Endothelial cell (in vitro differentiated cells): ENCODE results near the gene ISLR. TPM values are rescaled to one million over a fixed set of nuclear protein-coding genes. Genes with fewer than 3 reads are reported as not detected.

ENCODE experiments used
- DNase-seq: peaks from one replicate; pipeline ENCODE4 v3.0.0; 2021; ENCODE audit warnings: low spot score
- H3K27ac Mint-ChIP-seq: one replicate; pipeline ENCODE4 v1.8.0; 2021; ENCODE audit warnings: mixed read lengths, inconsistent platforms; ENCODE audit not compliant: unreplicated experiment
- H3K27me3 Mint-ChIP-seq: one replicate; pipeline ENCODE4 v1.8.0; 2021; ENCODE audit warnings: mild to moderate bottlenecking, moderate library complexity, mixed read lengths, inconsistent platforms; ENCODE audit not compliant: unreplicated experiment
- H3K36me3 Mint-ChIP-seq: one replicate; pipeline ENCODE4 v1.8.0; 2021; ENCODE audit warnings: mild to moderate bottlenecking, low read depth, mixed read lengths, inconsistent platforms; ENCODE audit not compliant: unreplicated experiment
- H3K4me1 Mint-ChIP-seq: one replicate; pipeline ENCODE4 v1.8.0; 2021; ENCODE audit warnings: mild to moderate bottlenecking, mixed read lengths, inconsistent platforms; ENCODE audit not compliant: unreplicated experiment
- H3K4me3 Mint-ChIP-seq: one replicate; pipeline ENCODE4 v1.8.0; 2021; ENCODE audit warnings: mild to moderate bottlenecking, mixed read lengths, inconsistent platforms; ENCODE audit not compliant: unreplicated experiment
- H3K9me3 Mint-ChIP-seq: one replicate; pipeline ENCODE4 v1.8.0; 2021; ENCODE audit warnings: mixed read lengths, inconsistent platforms; ENCODE audit not compliant: unreplicated experiment
- total RNA-seq: library from RNA; stranded (reverse); fragmentation: NEBNext Ultra II Directional; extraction: Animal tissue kit (Norgen Biotek cat#: 25700); gene quantifications from one replicate; pipeline ENCODE4 v1.2.1, GENCODE V29; 2021; ENCODE audit not compliant: unreplicated experiment
- TF ChIP-seq, protein P1 (sequence below): fragments of 200-600 bp; sonication (generic); IDR thresholded peaks from one replicate; pipeline ENCODE4 v1.5.0; 2021; ENCODE audit warnings: antibody characterized with exemption; ENCODE audit not compliant: unreplicated experiment

The ISLR gene
- total RNA-seq, 1 donor from 2014 or later: 0.51 TPM

DNA sequence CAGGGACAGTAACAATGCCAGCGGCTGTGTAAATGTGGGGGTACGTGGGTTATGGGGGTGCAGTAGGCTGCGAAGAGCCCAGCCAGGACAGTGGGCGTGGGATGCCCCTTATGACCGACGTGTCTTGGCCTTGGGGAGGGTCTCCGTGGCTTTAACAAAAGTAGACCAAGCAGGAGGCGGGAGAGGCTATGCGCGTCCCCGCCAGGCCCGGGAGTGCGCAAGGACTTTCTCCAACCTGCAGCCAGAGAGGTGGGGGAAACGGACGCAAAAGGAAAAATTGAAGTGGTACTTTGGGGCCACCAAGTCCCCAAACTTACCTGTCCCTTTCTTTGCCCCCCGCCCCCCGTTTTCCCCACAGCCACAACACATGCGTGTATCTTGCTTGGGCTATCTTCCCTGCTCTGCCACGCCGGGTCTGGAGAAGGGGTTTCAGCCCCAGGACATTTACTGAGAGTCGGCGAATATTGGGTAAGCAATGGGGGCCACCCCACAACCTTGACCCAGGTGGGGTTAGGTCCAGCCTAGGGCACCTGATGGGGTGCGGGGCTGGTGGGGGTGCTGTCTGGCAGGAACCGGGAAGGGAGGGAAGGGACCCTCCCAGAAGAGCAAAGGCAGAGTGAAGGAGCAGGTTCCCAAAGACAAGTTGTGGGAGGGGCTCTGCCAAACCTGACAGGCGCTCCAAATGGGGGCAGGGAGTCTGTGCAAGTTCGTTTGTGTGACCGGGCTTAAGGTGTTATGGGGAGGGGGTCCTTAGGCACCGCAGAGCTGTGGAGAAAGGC, 42.5 kb upstream of the ISLR start:
- Mint-ChIP-seq H3K27me3 (peaks cover 52% of the 10 kb centered on the region), H3K27ac (no peak overlapping the region), H3K9me3 (no peaks in the 10 kb centered on the region), H3K36me3 (peaks cover 6% of the 10 kb centered on the region), H3K4me1 (peaks cover 32% of the 10 kb centered on the region), H3K4me3 (peak overlapping the region; percentile 9)
- TF ChIP-seq, protein P1, sequence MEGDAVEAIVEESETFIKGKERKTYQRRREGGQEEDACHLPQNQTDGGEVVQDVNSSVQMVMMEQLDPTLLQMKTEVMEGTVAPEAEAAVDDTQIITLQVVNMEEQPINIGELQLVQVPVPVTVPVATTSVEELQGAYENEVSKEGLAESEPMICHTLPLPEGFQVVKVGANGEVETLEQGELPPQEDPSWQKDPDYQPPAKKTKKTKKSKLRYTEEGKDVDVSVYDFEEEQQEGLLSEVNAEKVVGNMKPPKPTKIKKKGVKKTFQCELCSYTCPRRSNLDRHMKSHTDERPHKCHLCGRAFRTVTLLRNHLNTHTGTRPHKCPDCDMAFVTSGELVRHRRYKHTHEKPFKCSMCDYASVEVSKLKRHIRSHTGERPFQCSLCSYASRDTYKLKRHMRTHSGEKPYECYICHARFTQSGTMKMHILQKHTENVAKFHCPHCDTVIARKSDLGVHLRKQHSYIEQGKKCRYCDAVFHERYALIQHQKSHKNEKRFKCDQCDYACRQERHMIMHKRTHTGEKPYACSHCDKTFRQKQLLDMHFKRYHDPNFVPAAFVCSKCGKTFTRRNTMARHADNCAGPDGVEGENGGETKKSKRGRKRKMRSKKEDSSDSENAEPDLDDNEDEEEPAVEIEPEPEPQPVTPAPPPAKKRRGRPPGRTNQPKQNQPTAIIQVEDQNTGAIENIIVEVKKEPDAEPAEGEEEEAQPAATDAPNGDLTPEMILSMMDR: no peak
- no peak for DNase-seq

DNA sequence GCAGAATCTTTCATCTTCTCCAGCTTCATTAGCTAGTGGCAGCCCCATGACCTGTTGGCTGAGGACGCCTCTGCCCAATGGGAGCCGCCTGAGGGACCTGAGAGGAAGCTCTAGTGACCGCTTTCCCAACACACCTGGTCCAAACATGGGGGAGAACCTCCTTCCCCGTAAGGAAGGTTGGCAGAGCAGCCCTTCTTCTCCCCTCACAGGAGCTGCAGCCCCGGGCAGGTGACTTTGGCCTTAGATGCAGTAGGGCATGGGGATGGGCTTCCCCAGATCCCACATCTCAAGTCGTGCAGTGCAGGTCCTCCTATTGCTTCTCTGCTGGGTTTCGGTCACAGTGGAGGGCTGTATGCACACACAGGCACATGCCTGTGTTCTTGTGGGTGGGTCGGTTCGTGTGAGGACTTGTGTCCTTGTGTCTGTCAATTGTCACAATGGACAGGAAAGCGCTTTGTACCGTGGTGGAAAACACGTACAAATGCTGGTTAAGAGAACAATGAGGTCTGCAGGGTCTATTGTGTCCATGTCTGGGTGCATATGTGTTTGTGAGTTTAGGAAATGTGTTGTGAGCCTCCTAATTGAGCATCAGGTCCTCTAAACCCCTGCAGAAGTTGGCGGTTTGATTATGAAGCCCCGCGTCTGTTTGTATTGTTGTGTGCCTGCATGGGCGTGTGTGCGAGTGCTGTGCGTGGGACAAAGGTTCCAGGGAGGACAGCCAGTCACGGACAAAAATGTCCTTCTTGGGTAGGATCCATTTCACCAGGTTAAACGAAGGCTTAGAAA, 41.7 kb upstream of the ISLR start:
- H3K27ac Mint-ChIP-seq: no peak overlapping the region
- H3K27me3 Mint-ChIP-seq: peaks cover 47% of the 10 kb centered on the region
- DNase-seq: no peak
- no peaks in the 10 kb centered on the region for H3K9me3 Mint-ChIP-seq
- peaks cover 33% of the 10 kb centered on the region for H3K4me1 Mint-ChIP-seq
- peak overlapping the region; percentile 53 for H3K4me3 Mint-ChIP-seq
- H3K36me3 Mint-ChIP-seq: peaks cover 6% of the 10 kb centered on the region
- TF ChIP-seq, protein P1: no peak

DNA sequence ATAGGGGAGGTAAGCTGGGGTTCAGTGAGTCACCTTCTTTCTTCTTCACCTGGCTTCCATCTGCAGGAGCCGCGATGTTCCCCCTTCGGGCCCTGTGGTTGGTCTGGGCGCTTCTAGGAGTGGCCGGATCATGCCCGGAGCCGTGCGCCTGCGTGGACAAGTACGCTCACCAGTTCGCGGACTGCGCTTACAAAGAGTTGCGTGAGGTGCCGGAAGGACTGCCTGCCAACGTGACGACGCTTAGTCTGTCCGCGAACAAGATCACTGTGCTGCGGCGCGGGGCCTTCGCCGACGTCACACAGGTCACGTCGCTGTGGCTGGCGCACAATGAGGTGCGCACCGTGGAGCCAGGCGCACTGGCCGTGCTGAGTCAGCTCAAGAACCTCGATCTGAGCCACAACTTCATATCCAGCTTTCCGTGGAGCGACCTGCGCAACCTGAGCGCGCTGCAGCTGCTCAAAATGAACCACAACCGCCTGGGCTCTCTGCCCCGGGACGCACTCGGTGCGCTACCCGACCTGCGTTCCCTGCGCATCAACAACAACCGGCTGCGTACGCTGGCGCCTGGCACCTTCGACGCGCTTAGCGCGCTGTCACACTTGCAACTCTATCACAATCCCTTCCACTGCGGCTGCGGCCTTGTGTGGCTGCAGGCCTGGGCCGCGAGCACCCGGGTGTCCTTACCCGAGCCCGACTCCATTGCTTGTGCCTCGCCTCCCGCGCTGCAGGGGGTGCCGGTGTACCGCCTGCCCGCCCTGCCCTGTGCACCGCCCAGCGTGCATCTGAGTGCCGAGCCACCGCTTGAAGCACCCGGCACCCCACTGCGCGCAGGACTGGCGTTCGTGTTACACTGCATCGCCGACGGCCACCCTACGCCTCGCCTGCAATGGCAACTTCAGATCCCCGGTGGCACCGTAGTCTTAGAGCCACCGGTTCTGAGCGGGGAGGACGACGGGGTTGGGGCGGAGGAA, 40.5 kb upstream of the ISLR start:
- Mint-ChIP-seq H3K4me1 (peaks cover 42% of the 10 kb centered on the region), H3K36me3 (peaks cover 6% of the 10 kb centered on the region), H3K9me3 (no peaks in the 10 kb centered on the region), H3K27me3 (peaks cover 45% of the 10 kb centered on the region), H3K27ac (no peak overlapping the region), H3K4me3 (no peak overlapping the region)
- TF ChIP-seq, protein P1: no peak
- DNase-seq: no peak

DNA sequence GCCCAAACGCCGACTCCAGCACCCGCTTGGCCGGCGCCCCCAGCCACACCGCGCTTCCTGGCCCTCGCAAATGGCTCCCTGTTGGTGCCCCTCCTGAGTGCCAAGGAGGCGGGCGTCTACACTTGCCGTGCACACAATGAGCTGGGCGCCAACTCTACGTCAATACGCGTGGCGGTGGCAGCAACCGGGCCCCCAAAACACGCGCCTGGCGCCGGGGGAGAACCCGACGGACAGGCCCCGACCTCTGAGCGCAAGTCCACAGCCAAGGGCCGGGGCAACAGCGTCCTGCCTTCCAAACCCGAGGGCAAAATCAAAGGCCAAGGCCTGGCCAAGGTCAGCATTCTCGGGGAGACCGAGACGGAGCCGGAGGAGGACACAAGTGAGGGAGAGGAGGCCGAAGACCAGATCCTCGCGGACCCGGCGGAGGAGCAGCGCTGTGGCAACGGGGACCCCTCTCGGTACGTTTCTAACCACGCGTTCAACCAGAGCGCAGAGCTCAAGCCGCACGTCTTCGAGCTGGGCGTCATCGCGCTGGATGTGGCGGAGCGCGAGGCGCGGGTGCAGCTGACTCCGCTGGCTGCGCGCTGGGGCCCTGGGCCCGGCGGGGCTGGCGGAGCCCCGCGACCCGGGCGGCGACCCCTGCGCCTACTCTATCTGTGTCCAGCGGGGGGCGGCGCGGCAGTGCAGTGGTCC, 39.7 kb upstream of the ISLR start:
- TF ChIP-seq, protein P1: peak; percentile 39
- Mint-ChIP-seq H3K36me3 (peaks cover 6% of the 10 kb centered on the region), H3K9me3 (no peaks in the 10 kb centered on the region), H3K4me1 (peaks cover 47% of the 10 kb centered on the region), H3K4me3 (no peak overlapping the region), H3K27me3 (peaks cover 41% of the 10 kb centered on the region), H3K27ac (no peak overlapping the region)
- DNase-seq: no peak
